NB4 (cell line): ENCODE measurements around the gene TAF5L.

Experiments
- CTCF ChIP-seq: IDR thresholded peaks from one replicate; pipeline ENCODE4 v1.5.1; 2012; ENCODE audit warnings: low read depth, low read length
- MYC ChIP-seq: IDR thresholded peaks from 2 replicates; pipeline ENCODE4 v1.6.1; 2011; ENCODE audit warnings: low read depth, low read length
- POLR2A ChIP-seq: IDR thresholded peaks from 2 replicates; pipeline ENCODE4 v1.6.1; 2011; ENCODE audit warnings: mild to moderate bottlenecking; ENCODE audit not compliant: insufficient read length; ENCODE audit errors: extremely low read depth

GRCh38 chr1:229550812-229551567 is 74.9 kb downstream of the TAF5L start:
- TF ChIP-seq POLR2A (no peak), CTCF (no peak), MYC (no peak)
